Activated naive CD8-positive, alpha-beta T cell (primary cell): Measurements from ENCODE around the gene CLEC4D.
"Not testable (repeated sequence)": the region's sequence is repeated elsewhere in the genome, so short reads cannot be mapped to it uniquely, and the experiment has no call there.

Experiments
- H3K27ac Mint-ChIP-seq: one replicate; pipeline ENCODE4 v1.8.0; 2021; ENCODE audit warnings: mixed read lengths
- H3K27me3 Mint-ChIP-seq: one replicate; pipeline ENCODE4 v1.8.0; 2021; ENCODE audit warnings: mixed read lengths
- H3K36me3 Mint-ChIP-seq: one replicate; pipeline ENCODE4 v1.8.0; 2021; ENCODE audit warnings: mixed read lengths
- H3K4me1 Mint-ChIP-seq: one replicate; pipeline ENCODE4 v1.8.0; 2021; ENCODE audit warnings: low read depth, mixed read lengths
- H3K4me3 Mint-ChIP-seq: one replicate; pipeline ENCODE4 v1.8.0; 2021; ENCODE audit warnings: mild to moderate bottlenecking, mixed read lengths
- H3K9me3 Mint-ChIP-seq: one replicate; pipeline ENCODE4 v1.8.0; 2021; ENCODE audit warnings: low read depth, mixed read lengths

The CLEC4D gene

GRCh38 chr12:8508223-8508622, 5.1 kb upstream of the CLEC4D start:
- H3K4me3 Mint-ChIP-seq = no peak overlapping the region
- H3K27ac Mint-ChIP-seq = no peak overlapping the region
- peaks cover 5% of the 10 kb centered on the region for H3K36me3 Mint-ChIP-seq
- no peaks in the 10 kb centered on the region for H3K4me1 Mint-ChIP-seq
- no peaks in the 10 kb centered on the region for H3K9me3 Mint-ChIP-seq
- peaks cover 3% of the 10 kb centered on the region for H3K27me3 Mint-ChIP-seq

- Mint-ChIP-seq H3K27ac (no peak overlapping the region), H3K4me3 (no peak overlapping the region), H3K36me3 (peaks cover 5% of the 10 kb centered on the region), H3K27me3 (peaks cover 7% of the 10 kb centered on the region), H3K9me3 (no peaks in the 10 kb centered on the region), H3K4me1 (peaks cover 4% of the 10 kb centered on the region)
Observed at GRCh38 chr12:8508910-8509841, 4.1 kb upstream of the CLEC4D start.

- Mint-ChIP-seq H3K4me3 (no peak overlapping the region), H3K27me3 (peaks cover 21% of the 10 kb centered on the region), H3K9me3 (no peaks in the 10 kb centered on the region), H3K36me3 (no peaks in the 10 kb centered on the region), H3K27ac (no peak overlapping the region), H3K4me1 (peaks cover 4% of the 10 kb centered on the region)
Observed at GRCh38 chr12:8517971-8518370, 4.7 kb downstream of the CLEC4D start.

DNA sequence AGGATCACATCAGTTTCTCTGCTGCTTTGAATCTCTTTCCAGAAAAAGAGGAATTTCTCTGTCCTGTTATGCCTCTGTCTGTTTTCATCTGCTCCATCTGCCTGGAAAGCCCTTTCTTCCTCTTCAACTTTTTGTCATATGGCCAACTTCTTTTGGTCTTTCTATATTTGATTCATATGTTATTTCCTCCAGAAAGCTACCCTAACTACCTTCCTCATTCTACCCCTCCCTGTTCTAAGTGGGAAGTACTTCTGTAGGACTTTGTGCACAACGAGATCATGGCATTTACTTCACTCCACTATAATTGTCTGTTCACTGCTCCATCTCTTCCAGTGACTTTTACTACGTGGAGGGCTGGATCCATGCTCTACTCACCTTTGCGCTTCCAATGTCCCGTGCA, 5.9 kb downstream of the CLEC4D start:
- H3K9me3 Mint-ChIP-seq = peaks cover under 1% of the 10 kb centered on the region
- peaks cover 17% of the 10 kb centered on the region for H3K27me3 Mint-ChIP-seq
- no peak overlapping the region for H3K27ac Mint-ChIP-seq
- no peak overlapping the region for H3K4me3 Mint-ChIP-seq
- no peaks in the 10 kb centered on the region for H3K4me1 Mint-ChIP-seq
- H3K36me3 Mint-ChIP-seq = no peaks in the 10 kb centered on the region

- Mint-ChIP-seq H3K4me1 (no peaks in the 10 kb centered on the region), H3K27ac (no peak overlapping the region), H3K9me3 (peaks cover 9% of the 10 kb centered on the region)
Observed at GRCh38 chr12:8527250-8528130, 14.2 kb downstream of the CLEC4D start.

GRCh38 chr12:8532045-8532444, 18.7 kb downstream of the CLEC4D start:
- Mint-ChIP-seq H3K27me3 (peaks cover 19% of the 10 kb centered on the region), H3K4me3 (no peak overlapping the region), H3K4me1 (no peaks in the 10 kb centered on the region)

More at GRCh38 chr12:8527250-8528130, 14.2 kb downstream of the CLEC4D start:
- H3K4me3 Mint-ChIP-seq = no peak overlapping the region
- peaks cover 16% of the 10 kb centered on the region for H3K27me3 Mint-ChIP-seq
- peaks cover 7% of the 10 kb centered on the region for H3K36me3 Mint-ChIP-seq

GRCh38 chr12:8537820-8538219, 24.5 kb downstream of the CLEC4D start:
- not testable (repeated sequence) for H3K27ac Mint-ChIP-seq, H3K4me3 Mint-ChIP-seq, H3K36me3 Mint-ChIP-seq, H3K4me1 Mint-ChIP-seq, H3K9me3 Mint-ChIP-seq
- peaks cover 18% of the 10 kb centered on the region for H3K27me3 Mint-ChIP-seq

More at GRCh38 chr12:8532045-8532444, 18.7 kb downstream of the CLEC4D start:
- no peak overlapping the region for H3K27ac Mint-ChIP-seq
- no peaks in the 10 kb centered on the region for H3K9me3 Mint-ChIP-seq
- H3K36me3 Mint-ChIP-seq = no peaks in the 10 kb centered on the region

- H3K9me3 Mint-ChIP-seq, H3K4me3 Mint-ChIP-seq, H3K36me3 Mint-ChIP-seq, H3K27ac Mint-ChIP-seq, H3K4me1 Mint-ChIP-seq: not testable (repeated sequence)
- peaks cover 17% of the 10 kb centered on the region for H3K27me3 Mint-ChIP-seq
Observed at GRCh38 chr12:8540831-8541230, 27.5 kb downstream of the CLEC4D start, which contains the start of gene CLEC4E. CLEC4E (minus strand) TSS chr12:8540905; CDS start chr12:8540797, 108 bp downstream.

DNA sequence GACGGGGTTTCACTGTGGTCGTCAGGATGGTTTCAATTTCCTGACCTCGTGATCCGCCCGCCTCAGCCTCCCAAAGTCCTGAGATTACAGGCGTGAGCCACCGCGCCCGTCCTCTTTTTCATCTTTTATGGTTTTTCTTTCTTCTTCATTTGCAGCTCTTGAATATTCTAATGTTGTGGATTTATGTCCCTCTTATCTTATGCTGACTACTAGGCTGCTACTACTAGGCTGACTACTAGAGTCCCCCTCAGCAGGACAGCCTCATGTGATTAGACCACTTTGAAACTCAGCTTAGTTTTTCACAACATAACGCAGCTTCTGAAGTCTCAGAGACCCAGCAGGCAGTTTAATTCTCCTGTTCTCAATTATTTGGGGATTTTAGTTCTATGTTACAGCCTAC, 28.3 kb downstream of the CLEC4D start:
- no peaks in the 10 kb centered on the region for H3K36me3 Mint-ChIP-seq
- H3K4me1 Mint-ChIP-seq = peaks cover 8% of the 10 kb centered on the region
- no peaks in the 10 kb centered on the region for H3K9me3 Mint-ChIP-seq
- H3K27me3 Mint-ChIP-seq = peaks cover 17% of the 10 kb centered on the region
- no peak overlapping the region for H3K27ac Mint-ChIP-seq
- H3K4me3 Mint-ChIP-seq = no peak overlapping the region

DNA sequence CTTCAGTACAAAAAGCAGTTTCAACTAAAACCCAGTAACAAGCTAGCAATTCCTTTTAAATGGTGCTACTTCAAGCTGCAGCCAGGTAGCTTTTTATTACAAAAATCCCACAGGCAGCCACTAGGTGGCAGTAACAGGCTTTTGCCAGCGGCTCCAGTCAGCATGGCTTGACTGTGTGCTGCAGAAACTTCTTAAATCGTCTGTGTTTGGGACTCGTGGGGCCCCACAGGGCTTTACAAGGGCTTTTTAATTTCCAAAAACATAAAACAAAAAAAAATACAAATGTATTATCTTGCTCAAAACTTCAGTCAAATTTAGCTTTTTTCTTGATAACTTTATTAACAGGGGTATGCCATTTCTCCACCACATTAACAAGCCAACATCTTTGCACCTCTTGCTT, 31.0 kb downstream of the CLEC4D start:
- Mint-ChIP-seq H3K27me3 (peaks cover 14% of the 10 kb centered on the region), H3K36me3 (no peaks in the 10 kb centered on the region), H3K27ac (no peak overlapping the region), H3K4me3 (no peak overlapping the region), H3K9me3 (no peaks in the 10 kb centered on the region), H3K4me1 (peaks cover 8% of the 10 kb centered on the region)

- Mint-ChIP-seq H3K27ac (no peak overlapping the region), H3K4me1 (peaks cover 7% of the 10 kb centered on the region), H3K9me3 (no peaks in the 10 kb centered on the region), H3K36me3 (no peaks in the 10 kb centered on the region), H3K27me3 (peaks cover 6% of the 10 kb centered on the region), H3K4me3 (no peak overlapping the region)
Observed at GRCh38 chr12:8546591-8546990, 33.3 kb downstream of the CLEC4D start.

DNA sequence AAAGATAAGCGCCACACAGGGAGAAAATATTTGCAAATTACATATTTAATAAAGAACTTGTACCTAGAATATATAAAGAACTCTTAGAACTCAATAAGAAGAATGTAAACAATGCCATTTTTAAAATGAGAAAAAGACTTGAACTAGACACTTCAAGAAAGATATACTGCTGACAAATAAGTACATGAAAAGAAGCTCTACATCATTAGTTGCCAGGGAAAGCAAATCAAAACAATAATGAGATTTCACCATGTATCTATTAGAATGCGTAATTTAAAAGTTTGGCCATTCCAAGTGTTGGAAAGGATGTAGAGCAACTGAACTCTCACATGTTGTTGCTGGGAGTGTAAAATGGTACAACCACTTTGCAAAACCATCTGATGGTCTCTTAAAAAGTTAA, 34.3 kb downstream of the CLEC4D start:
- H3K27me3 Mint-ChIP-seq = peaks cover 4% of the 10 kb centered on the region
- H3K36me3 Mint-ChIP-seq = no peaks in the 10 kb centered on the region
- H3K4me3 Mint-ChIP-seq = no peak overlapping the region
- no peak overlapping the region for H3K27ac Mint-ChIP-seq
- no peaks in the 10 kb centered on the region for H3K9me3 Mint-ChIP-seq
- peaks cover 5% of the 10 kb centered on the region for H3K4me1 Mint-ChIP-seq

DNA sequence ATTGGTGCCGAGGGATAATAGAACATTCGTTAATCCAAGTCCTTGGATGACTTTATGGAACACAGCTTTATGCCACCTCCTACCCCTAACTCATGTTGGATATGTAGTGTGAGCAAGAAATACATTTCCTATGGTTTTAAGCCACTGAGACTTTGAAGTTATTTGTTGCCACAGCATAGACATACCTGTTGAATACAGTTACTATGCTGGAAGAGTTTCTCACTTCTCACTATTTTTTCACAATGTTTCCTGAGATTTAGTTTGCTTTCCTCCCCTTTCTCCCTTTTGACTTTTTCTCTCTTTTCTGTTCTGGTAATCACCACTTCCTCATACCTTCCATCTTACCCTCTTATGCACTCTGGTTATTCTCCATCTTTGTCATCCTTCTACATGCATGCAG, 34.9 kb downstream of the CLEC4D start:
- no peaks in the 10 kb centered on the region for H3K36me3 Mint-ChIP-seq
- no peaks in the 10 kb centered on the region for H3K9me3 Mint-ChIP-seq
- no peak overlapping the region for H3K27ac Mint-ChIP-seq
- H3K4me3 Mint-ChIP-seq = no peak overlapping the region
- H3K4me1 Mint-ChIP-seq = peaks cover 5% of the 10 kb centered on the region
- H3K27me3 Mint-ChIP-seq = peaks cover 4% of the 10 kb centered on the region

DNA sequence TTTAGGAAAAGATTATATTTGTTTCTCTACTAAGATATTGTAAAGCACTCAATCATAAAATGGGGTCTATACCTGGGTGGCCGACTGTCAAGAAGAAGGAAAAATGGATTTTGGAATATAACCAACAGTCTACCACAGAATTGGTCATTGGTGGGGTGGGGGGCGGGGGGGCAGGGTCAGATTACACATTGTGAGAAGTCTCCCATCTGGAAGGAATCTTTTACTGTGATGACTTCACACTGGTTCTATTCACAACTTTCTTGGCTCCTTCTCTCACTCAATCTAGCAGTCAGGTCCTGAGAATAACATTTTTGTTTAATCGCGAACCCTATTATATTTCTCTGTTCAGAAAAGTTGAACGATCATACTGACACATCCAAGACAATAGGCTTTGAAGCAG, 36.1 kb downstream of the CLEC4D start:
- H3K9me3 Mint-ChIP-seq = no peaks in the 10 kb centered on the region
- peaks cover 1% of the 10 kb centered on the region for H3K27me3 Mint-ChIP-seq
- no peak overlapping the region for H3K27ac Mint-ChIP-seq
- H3K4me1 Mint-ChIP-seq = peaks cover 3% of the 10 kb centered on the region
- no peaks in the 10 kb centered on the region for H3K36me3 Mint-ChIP-seq
- no peak overlapping the region for H3K4me3 Mint-ChIP-seq

GRCh38 chr12:8553088-8553627, 39.9 kb downstream of the CLEC4D start:
- Mint-ChIP-seq H3K9me3 (no peaks in the 10 kb centered on the region), H3K4me3 (no peak overlapping the region), H3K4me1 (no peaks in the 10 kb centered on the region), H3K27ac (no peak overlapping the region), H3K27me3 (no peaks in the 10 kb centered on the region), H3K36me3 (no peaks in the 10 kb centered on the region)
